Measurements from ENCODE around the gene MYZAP.

DNA sequence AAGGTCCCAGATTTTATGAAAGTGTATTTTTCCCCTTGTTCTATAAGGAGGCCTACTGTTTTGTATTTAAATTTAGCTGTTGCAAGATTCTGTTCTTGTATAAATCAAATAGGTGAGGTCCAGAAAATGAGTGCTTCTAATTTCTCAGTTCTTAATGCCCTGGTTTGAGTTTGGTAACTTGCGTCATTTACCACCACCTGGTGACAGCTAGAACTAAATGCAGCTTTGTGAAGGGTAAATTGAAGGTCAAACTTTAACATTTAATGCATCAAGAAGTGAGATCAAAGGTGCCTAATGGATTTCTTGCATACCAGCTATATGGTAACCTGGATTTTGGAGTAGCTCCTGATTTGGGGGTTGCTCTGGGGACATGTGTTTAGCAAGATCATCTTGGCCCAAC lies 64.1 kb downstream of the MYZAP start:
- TF ChIP-seq, protein P1, sequence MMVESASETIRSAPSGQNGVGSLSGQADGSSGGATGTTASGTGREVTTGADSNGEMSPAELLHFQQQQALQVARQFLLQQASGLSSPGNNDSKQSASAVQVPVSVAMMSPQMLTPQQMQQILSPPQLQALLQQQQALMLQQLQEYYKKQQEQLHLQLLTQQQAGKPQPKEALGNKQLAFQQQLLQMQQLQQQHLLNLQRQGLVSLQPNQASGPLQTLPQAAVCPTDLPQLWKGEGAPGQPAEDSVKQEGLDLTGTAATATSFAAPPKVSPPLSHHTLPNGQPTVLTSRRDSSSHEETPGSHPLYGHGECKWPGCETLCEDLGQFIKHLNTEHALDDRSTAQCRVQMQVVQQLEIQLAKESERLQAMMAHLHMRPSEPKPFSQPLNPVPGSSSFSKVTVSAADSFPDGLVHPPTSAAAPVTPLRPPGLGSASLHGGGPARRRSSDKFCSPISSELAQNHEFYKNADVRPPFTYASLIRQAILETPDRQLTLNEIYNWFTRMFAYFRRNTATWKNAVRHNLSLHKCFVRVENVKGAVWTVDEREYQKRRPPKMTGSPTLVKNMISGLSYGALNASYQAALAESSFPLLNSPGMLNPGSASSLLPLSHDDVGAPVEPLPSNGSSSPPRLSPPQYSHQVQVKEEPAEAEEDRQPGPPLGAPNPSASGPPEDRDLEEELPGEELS (CRISPR knock-in tag; IDR thresholded peaks at IDR 0.05) = no peak
- no peak for TF ChIP-seq KAT7 (CRISPR knock-in tag; IDR thresholded peaks at IDR 0.05; ENCODE audit: borderline replicate concordance)
- TF ChIP-seq CTCF (IDR thresholded peaks at IDR 0.05) = no peak
- TF ChIP-seq NR1H2 (CRISPR knock-in tag; IDR thresholded peaks at IDR 0.05) = no peak
- no peak for TF ChIP-seq ZNF138 (CRISPR knock-in tag; conservative IDR thresholded peaks at IDR 0.05)
- TF ChIP-seq, protein P2, sequence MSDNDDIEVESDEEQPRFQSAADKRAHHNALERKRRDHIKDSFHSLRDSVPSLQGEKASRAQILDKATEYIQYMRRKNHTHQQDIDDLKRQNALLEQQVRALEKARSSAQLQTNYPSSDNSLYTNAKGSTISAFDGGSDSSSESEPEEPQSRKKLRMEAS (CRISPR knock-in tag; IDR thresholded peaks at IDR 0.05) = no peak
